Measurements from ENCODE around the gene CST9.
A peak's percentile ranks its signal among the peaks of the same experiment; 100 is the strongest.

Gene CST9

GRCh38 chr20:23605867-23606651 is at the start of gene CST9:
TSS of gene CST9 (minus strand) at chr20:23605917. CDS start at chr20:23605864, 53 bp downstream.
- no peak for DNase-seq (ENCODE audit: low read depth, low spot score)

GRCh38 chr20:23654717-23655116 is 49.0 kb upstream of the CST9 start:
- DNase-seq (ENCODE audit: low read depth, low spot score), result no peak

GRCh38 chr20:23654000-23654399 is 48.3 kb upstream of the CST9 start:
- DNase-seq (ENCODE audit: low read depth, low spot score), result no peak

GRCh38 chr20:23653400-23653938 is 47.8 kb upstream of the CST9 start:
- DNase-seq (ENCODE audit: low read depth, low spot score), result no peak

- no peak for DNase-seq (ENCODE audit: low read depth, low spot score)
Observed at GRCh38 chr20:23652926-23653325, 47.2 kb upstream of the CST9 start.

GRCh38 chr20:23652371-23652770 is 46.7 kb upstream of the CST9 start:
- DNase-seq (ENCODE audit: low read depth, low spot score), result no peak

GRCh38 chr20:23651117-23651516 is 45.4 kb upstream of the CST9 start:
- no peak for DNase-seq (ENCODE audit: low read depth, low spot score)

- no peak for DNase-seq (ENCODE audit: low read depth, low spot score)
Observed at GRCh38 chr20:23649830-23650417, 44.2 kb upstream of the CST9 start.

GRCh38 chr20:23649242-23649641 is 43.5 kb upstream of the CST9 start:
- DNase-seq (ENCODE audit: low read depth, low spot score), result no peak

GRCh38 chr20:23647346-23647745 is 41.6 kb upstream of the CST9 start:
- DNase-seq (ENCODE audit: low read depth, low spot score), result no peak

- DNase-seq (ENCODE audit: low read depth, low spot score), result no peak
Observed at GRCh38 chr20:23646106-23646873, 40.6 kb upstream of the CST9 start.

GRCh38 chr20:23645575-23645974 is 39.9 kb upstream of the CST9 start:
- no peak for DNase-seq (ENCODE audit: low read depth, low spot score)

GRCh38 chr20:23644164-23644563 is 38.4 kb upstream of the CST9 start:
- no peak for DNase-seq (ENCODE audit: low read depth, low spot score)

GRCh38 chr20:23643659-23644058 is 37.9 kb upstream of the CST9 start:
- DNase-seq (ENCODE audit: low read depth, low spot score), result no peak

- DNase-seq (ENCODE audit: low read depth, low spot score), result peak; percentile 65
Observed at GRCh38 chr20:23641936-23642751, 36.4 kb upstream of the CST9 start.

GRCh38 chr20:23640671-23641667 is 35.3 kb upstream of the CST9 start:
- no peak for DNase-seq (ENCODE audit: low read depth, low spot score)

- no peak for DNase-seq (ENCODE audit: low read depth, low spot score)
Observed at GRCh38 chr20:23640018-23640601, 34.4 kb upstream of the CST9 start.

GRCh38 chr20:23639490-23639958 is 33.8 kb upstream of the CST9 start:
- DNase-seq (ENCODE audit: low read depth, low spot score), result no peak

- no peak for DNase-seq (ENCODE audit: low read depth, low spot score)
Observed at GRCh38 chr20:23638309-23638708, 32.6 kb upstream of the CST9 start.
